Eye (tissue), 1 donor: ENCODE measurements around the gene RBMS3.

Experiments
- DNase-seq: peaks from one replicate; pipeline ENCODE4 v3.0.0-alpha.2; 2015

Gene RBMS3

DNA sequence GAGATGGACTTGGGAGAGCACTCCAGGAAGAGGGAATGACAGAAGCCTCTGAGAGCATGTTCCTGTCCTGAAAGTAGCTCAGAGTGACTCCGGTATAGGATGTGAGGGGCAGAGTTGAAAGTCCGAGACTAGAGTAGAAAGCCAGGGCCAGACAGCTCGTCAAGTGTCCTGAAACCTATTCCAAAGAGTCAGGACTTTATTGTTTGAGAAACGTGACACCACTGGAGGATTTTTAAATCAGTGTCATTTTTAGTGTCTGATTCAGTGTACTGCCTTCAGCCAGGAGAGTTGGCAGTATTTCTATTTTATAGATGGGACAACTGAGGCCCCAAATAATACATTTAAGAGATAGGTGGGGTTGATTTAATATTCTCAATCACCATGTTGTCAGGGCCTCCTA, 1.6 kb upstream of the RBMS3 start:
- DNase-seq = no peak

DNA sequence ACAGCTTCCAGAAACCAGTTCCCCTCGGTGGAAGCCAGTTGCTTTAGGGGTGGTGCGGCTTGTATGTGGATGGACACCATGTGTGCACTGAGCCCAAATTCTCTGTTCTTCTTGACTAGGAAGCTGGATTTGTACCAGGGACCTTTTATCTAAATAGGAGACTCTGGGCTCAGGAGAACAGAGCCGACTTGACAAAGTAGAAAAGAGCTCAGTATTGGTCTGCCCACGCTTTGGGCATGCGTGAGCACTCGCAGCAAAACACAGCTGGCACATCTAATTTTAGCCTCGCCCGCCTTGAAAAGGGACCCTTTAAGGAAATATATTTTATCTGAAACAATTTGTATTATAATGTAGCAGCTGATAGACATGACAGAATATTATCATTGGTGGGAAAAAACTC, 1.1 kb upstream of the RBMS3 start:
- peak; percentile 34 for DNase-seq

DNA sequence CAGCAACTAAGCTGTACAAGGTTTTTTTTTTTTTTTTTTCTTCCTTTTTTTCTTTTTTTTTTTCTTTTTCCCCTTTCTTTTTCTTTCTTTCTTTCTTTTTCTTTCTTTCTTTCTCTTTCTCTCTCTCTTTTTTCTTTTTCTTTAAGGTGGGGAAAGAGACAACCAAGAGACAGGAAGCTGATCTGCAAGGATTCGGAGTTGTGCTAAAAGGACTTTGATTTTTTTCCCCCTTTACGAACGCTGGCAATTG, 148 bp downstream of the RBMS3 start:
- no peak for DNase-seq

DNA sequence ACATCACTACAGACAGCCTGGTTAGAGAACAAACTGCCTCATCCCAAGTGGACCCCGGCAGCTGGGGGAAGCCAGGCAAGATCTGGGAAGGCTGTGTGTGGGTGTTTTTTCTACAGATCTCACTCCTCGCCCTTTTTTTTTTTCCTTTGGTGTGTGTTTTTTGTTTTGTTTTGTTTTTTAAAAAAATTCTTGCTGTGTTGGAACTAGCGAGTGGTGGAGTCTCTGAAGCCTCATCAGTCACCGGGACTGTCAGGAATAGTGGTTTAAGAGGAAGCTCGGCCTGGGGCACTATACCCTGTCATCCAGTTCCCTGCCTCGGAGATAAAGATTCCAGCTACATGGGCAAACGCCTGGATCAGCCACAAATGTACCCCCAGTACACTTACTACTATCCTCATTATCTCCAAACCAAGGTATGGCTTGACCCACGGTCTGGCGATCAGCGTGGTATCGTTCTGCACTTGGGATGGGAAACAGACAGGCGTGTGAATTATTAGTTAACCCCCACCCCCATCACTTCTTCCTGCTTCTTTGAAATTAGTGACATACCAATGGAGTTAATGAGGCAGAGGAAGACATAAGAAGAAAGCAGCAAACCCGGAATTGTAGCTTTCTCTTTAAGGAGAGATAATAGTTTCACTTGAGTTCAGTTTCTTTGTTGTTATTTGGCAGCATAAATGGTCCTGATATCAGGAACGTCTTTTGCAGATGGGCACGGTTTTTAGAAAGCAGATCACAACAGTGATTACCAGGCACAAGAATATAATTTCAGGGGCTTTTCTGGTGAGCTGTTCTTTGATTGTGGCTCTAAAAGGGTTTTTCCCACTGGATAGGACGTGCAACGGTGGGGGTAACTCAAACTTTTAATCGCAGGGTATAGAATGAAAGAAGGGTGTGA, 722 bp downstream of the RBMS3 start:
- DNase-seq = peak; percentile 80

DNA sequence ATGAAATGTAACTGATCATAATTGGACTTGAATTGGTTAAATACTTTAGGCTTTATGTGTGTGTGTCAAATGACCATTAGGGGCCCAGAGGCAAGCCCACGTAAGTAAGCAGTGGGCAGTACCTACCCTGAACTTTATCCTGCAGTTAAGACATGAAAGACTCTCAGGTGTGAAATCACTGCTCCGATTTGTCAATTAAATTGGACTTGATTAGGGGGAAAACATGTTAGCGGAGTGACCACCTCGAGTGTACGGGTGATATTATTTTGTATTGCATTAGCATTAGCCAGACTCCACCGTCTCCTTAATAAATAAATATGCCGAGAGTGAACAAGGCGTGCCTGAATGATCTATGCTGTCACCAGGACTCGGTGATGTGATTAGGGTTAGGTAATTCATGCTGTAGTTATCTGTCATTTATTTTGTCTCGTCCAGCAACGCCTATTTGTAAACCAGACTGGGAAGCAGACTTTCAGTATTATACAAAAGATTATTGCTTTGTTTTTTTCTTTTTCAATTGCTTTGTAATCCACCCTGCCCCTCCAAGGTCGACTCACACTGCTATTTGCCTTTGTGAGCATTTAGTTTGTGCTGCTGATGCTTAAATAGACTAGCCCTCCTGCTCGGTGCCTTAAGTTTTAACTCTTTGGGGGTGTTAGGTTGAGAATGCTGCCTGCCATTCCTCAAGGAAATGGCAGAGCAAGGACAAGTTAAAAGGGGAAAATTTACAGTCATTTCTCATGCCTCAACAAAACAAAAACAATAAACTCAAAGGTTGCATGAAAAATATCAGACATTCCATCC, 1.8 kb downstream of the RBMS3 start:
- peak; percentile 67 for DNase-seq

DNA sequence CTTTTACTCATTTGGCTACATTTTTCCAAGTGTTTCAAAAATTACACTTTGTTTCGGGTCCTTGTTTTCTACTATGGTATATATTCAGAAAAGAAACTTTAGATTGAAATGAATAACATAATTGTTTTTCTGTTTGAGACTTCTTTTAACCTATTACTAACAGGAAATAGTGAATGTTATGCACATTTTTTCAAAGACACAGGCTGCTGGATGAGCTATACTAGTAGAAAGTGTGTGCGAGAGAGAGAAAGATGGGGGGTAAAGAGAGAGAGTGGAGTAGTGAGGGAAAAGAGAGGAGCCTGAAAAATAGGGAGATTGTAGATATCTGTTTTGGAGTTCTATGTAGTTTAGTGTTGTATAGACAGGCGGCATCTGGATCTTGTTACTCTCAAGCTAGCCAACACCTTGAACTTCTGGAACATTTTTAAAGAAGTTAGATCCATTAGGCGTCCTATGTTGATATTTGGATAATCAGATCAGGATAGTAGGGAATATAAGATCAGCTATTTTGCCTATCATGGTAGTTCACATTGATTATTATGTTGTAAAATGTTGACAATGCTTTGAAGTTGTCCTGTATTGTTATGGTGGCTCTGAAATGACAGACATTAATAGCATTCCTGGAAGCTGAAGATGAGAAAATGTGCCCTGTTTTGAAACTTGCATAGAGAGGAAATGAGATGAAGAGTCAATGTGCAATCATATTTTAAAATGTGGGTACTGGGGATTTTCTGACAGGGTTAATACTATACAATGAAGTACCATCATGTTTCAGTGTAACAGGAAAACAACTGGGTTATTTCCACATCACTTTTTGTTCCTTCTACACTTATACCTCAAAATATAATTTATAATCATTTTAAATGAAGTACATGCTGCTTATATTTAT, 2.6 kb downstream of the RBMS3 start:
- DNase-seq = no peak

DNA sequence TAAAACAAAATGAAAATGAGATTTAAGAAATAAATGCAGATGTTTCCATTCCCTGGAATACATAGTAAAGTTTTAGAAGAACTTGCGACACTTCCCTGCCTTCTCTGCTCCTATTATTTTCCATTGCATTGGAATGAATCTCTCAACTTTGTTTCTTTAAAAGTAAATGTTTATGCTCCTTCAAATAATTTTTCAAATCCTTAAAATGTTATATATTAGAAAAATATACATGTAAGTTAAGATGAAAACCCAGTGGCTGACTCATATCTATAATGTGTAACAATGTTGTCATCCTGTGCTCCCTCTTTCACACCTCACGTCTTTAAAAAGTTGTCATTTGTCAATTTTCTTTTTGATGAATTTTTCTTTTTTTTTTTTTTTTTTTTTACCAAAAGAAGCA, 3.6 kb downstream of the RBMS3 start:
- DNase-seq = no peak

DNA sequence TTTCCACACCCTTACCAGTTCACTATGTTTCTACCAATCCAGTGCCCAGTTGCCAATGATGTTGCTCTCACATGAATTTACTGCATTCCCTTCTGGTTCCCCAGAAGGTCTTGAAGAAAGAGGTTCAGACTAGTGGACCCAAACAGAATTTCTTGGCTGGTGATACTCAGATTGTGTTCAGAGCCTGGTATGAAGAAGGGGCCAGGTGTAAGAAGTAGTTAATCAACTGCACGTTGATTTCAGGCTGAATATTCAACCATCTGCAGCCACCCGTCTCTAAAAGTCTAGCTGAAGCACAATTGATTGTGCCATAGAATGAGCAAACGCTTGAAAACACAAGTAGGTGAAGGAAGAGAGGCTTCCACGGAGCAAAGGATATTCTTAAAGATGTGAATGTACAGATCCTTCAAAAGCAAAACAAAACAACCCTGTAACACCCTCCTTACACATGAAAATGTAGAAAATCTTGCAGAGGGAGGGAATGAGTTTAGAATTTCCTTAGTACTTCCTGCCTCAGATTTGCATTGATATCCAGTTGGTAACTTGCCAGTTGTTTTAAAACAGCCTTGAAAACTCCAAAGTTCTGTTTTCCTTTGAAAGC, 4.7 kb downstream of the RBMS3 start:
- peak; percentile 58 for DNase-seq

DNA sequence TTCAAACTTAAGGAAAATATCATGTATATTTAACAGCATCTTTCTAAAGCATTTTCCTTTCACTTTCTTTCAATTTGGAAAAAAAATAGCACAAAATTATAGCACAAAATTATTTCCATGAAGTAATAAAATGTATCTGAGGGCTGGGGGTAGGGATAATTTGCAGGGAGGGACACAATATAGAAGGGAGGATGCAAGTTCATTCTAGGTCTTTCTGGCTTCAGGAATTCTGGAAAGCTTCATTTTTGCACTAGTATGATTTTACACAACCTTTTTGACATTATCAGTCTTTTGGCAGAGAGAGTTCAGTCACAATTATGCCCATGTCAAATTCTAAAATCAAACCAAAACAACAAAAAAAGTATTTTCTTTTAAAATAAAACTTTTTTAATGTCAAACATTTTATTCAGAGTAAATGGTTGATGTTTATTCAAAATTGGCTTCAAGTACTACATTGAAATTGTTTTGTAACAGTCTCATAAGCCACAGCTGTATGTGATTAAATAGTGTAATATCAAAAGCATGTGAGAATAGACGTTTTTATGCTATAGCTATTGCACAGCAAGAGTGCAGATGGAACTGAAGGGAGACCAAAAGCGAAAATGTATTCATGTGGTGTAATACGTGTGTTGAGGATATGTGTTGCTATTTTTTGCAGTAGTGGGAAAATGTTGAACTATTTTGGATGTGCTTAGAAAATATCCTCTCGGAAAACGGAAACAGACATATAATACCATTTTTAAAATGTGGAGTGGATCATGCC, 5.8 kb downstream of the RBMS3 start:
- peak; percentile 64 for DNase-seq

DNA sequence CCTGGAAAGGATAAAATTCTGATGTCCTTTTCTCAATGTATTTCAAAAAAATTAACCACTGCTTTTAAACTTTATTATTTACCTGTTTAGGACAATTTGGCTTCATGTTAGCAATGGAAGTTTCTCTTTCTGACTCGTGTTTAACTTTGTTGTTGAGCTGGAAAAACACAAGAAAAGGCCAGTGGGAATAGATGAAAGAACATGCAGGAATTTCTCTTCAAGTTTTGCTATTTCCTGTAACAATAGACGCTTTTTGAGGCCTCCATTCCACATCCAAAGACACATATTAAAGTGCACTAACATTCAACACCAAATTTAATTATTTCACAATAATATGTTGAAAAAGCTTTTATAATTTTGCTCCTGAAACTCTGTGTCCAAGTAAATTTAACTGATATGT, 9.7 kb downstream of the RBMS3 start:
- no peak for DNase-seq

DNA sequence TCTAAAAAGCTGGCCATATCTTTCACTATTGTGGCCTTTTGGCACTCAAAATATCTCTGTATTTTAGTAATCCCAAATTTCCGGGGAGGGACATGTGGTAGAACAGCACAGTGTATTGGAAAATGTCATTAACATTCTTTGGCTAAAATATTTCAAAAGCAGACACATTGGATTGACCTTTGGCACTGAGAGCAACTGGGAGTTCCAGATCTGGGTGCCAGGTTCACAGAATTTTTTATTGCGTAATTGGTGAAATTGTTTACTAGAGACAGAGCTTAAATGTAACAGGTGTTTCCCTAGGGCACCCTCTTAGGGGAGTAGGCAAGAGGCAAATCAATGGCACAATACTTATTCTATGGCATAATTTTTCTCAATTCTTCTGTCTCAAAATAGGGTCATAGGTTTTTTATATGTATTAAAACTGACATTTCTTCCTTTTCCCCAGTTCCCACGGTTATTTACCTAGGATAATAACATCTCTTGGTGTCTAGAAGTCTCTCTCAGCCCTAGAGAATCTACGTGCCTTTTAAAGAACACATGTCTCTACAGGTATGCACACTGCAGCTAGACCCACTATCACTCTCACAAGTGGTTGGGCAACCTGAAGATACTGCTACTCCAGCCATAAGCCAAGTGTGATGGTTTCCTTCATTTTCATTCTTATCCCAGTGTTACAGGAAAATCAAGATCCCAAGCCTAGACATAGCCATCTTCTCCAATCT, 10.6 kb downstream of the RBMS3 start:
- no peak for DNase-seq

DNA sequence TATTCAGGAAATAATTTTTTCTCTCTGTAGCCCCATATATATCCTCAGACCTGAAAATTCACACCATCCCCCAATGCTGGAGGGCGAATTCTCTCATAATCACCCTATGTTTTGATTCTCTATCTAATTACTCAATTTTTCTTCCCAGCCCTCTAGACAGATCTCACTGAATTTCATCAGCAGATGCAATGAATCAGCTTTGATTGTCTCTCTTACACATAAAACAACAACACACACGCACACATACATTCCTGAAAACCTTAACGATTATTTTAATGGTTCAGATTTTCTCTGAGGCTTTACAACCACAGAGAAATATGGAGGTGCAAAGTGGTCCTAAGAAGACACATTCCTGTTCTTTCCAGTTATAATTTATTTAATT, 11.1 kb downstream of the RBMS3 start:
- DNase-seq = no peak

DNA sequence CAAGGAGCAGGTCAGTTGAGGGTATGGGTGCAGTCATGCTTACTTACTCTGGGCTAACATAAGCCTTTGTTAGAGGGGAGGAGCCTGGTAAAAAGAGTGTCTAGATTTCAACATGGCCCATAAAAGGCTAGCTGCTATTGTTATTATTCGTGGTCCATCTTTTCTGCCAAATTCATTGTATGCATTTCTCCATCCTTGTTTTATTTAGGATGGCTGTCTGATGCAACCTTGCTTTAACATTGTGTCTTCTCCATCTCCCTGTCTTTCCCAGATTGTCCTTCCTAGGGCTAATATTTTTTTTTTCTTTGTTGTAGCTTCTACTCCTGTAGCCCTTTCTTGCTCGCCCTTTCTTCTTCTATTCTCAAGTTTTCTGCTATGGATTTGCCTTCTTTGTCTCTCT, 12.6 kb downstream of the RBMS3 start:
- DNase-seq = no peak

DNA sequence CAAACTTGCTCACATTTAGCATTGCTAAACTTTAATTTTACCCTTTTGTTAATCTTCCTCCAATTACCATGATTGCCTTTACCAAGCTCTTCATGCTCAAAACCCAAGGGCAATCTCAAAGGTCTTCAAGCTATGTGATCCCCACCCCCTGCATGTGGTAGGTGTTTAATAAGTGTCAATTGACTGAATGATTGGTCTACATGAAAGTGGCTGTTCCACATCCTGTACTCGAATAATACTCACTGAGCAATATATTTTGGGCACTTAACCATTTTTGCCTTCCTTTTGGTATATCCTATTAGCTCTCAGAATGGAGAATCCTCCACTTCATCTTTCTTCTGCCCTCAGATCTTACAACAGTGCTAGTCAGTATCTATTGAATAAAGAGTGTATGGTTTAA, 17.1 kb downstream of the RBMS3 start:
- DNase-seq = no peak

DNA sequence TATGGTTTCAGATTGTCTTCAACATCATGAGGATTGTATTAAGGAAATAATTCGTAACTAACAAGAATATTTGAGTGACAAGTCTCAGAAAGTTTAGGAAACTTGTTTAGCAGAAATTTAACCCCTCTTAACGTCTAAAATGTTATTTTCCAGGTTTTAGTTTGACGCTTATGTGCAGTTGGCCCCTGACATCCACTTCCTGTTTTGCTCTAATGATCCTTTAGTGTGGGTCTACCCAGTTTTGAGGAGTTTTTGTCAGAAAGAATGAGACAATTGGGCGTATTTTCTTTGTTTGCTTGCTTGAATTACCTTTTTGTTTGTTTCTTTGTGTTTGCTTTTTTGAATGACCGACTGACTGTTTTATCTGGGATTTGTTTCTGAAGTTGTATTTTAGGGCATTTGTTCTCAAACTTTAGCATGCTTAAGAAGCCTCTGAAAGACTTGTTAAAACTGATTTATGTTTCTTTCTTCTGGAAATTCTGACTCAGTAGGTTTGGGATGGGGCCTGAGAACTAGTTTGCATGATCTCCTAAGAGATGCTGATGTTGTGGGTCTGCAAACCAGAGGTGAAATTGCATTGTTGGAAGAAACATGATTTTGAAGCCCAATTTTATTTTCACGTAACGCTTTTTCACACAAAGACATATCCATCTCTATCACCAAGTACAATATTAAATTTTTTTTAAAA, 20.6 kb downstream of the RBMS3 start:
- DNase-seq = no peak

DNA sequence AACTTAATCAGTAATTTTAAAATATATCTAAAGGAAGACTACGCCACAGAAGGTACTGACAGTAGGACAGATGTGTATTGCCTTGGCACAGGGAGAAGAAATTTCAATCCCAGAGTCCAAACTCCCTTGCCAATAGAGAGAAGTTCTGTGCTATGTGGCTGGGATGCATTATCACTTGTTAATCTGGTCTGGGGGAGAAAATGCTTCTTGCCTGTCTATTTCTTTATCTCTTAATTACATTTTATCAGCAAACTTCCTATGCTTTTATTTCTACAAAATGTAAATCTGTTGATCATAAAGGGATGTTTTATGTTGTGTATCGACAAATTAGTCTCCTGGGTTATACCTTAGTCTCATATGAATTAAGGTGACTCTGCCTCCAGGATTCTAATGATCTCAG, 21.7 kb downstream of the RBMS3 start:
- no peak for DNase-seq

DNA sequence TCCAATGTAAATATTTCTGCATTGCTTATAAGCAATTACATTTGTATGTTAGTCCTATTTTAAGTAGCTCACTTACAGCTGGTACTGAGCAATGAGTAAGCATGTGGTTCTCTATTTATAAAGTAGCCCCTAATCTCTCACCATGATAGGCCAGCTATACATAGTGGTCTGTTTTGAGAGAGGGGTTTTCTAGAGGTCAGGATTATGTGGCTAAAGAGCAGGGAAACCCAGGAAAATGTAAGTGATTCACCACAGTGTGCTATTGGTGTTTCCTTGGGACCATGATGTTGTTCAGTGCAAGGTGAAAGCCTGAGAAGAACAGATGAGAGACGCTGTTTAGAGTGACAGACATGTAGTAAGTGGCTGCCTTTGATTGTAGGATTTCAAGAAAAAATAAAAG, 26.4 kb downstream of the RBMS3 start:
- DNase-seq = no peak

DNA sequence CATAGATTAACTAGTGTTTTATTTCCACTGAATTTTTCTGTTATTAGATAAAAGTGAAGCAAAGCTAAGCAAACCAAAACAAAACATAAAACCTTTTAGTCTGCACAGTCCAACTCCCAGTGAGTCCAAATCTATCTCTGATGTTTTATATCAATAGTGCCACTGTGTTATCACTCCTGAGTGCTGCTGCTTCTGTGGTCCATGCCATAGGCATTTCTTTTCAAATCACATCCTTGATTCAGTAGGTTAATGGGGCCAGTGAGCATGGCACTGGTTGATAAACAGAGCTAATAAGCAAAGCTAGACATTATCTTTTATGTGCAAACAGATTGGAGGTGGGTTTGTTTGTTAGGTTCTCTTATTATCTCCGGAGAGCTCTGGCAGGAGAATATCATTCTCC, 30.0 kb downstream of the RBMS3 start:
- DNase-seq = no peak

DNA sequence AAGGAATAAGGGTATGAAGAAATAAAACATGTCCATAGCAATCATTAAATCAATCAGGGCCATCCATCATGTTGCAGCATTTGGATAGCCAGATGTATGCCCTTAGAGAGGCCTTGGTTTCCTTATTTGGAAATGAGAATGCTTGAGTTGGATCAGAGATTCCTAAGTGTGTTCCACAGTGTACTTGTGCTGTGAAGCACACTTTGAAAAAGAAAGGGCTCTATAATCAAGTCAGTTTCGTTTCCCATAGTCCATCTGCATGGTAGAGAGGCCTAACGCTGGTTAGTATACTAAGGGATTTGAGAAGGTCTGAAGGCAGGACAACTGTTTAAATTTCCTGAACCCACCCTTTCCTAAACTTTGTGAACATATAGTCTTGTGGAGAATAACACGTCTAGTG, 30.9 kb downstream of the RBMS3 start:
- no peak for DNase-seq

DNA sequence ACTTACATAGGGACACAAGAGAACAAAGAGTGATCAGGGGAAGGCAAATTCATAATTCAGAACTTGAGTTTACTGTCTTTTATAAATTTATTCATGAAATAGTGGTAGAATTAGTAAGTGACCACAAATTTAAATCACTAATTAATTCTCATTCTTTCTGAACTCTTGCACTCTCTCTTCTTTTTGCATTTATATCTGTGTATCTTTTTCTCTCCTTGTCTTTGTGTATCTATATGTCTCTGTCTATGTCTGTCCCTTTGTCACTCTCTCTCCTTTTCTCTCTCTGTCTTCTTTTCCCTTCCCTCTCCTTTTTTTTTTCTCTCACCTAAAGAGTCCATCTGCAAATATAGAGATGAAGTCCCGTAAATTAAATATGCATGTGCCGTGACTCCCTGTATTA, 31.5 kb downstream of the RBMS3 start:
- no peak for DNase-seq

DNA sequence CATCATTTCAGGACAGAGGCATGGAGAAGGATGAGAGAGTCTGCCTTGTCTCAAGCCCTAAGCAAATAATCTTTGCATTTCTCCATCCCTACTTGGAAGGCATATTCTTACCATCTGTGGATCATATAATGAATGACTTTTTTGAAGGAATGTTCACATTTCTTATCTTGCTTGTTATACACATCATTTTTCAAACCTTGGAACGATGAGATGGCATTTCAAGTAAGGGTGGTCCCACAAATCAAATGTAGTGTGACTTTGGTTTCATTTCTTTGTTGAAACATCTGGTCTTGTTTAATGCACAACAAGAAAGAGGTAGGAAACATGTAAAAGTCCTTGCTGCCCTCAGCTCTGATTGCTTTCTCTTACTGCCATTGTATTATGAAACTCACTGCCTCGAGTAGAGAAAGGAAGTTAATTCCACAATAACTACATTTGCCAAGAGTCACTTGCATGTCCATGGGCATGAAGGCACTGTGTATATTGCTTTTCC, 32.1 kb downstream of the RBMS3 start:
- DNase-seq = no peak
